ENCODE data around the gene NFIA. TPM values are rescaled to one million over a fixed set of nuclear protein-coding genes. Genes with fewer than 3 reads are reported as not detected.

The NFIA gene
- total and polyA plus RNA-seq, 10 of the 15 experiments (the other 5 are each of a cell fraction or from before 2014, with no cell fraction given) = 0.10 to 0.16 TPM; not detected in 8

DNA sequence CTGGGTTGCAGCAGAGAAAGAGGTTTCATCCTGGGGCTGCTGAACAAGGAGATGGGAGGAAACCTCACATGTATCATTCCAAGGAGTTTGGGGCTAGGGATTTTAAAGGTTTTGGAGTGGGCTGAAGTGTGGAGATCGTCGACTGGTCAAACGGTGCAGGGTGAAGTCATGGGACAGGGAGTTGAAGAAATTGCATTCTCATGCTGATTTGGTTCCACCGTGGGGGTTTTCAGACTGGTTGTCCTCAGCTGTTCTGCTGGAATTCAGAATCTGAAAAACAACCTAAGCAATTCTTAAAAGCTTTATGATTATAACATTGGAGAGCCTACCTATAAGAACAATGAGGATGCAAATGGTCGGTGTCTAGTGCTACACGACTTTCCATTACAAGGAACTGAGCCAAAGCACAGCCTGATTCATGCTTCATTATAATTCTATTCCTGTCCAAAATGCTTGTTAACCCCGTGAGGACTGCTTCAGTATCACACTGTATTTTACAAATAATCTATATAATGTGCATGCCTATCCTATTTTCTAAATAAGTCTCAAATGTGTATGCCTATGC is 399.9 kb downstream of the NFIA start (continued):
- TF ChIP-seq, protein P1, sequence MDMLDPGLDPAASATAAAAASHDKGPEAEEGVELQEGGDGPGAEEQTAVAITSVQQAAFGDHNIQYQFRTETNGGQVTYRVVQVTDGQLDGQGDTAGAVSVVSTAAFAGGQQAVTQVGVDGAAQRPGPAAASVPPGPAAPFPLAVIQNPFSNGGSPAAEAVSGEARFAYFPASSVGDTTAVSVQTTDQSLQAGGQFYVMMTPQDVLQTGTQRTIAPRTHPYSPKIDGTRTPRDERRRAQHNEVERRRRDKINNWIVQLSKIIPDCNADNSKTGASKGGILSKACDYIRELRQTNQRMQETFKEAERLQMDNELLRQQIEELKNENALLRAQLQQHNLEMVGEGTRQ (IDR thresholded peaks at IDR 0.05; ENCODE audit: borderline replicate concordance, low read depth, low read length) = no peak
- TF ChIP-seq MTA2 (IDR thresholded peaks at IDR 0.05; ENCODE audit: low read depth) (no peak), NRF1 (conservative IDR thresholded peaks at IDR 0.05; ENCODE audit: low read depth, low read length) (no peak), HCFC1 (IDR thresholded peaks at IDR 0.05; ENCODE audit: low read length) (no peak), POU2F2 (IDR thresholded peaks at IDR 0.05; ENCODE audit: borderline replicate concordance, low read depth, low read length) (no peak)

DNA sequence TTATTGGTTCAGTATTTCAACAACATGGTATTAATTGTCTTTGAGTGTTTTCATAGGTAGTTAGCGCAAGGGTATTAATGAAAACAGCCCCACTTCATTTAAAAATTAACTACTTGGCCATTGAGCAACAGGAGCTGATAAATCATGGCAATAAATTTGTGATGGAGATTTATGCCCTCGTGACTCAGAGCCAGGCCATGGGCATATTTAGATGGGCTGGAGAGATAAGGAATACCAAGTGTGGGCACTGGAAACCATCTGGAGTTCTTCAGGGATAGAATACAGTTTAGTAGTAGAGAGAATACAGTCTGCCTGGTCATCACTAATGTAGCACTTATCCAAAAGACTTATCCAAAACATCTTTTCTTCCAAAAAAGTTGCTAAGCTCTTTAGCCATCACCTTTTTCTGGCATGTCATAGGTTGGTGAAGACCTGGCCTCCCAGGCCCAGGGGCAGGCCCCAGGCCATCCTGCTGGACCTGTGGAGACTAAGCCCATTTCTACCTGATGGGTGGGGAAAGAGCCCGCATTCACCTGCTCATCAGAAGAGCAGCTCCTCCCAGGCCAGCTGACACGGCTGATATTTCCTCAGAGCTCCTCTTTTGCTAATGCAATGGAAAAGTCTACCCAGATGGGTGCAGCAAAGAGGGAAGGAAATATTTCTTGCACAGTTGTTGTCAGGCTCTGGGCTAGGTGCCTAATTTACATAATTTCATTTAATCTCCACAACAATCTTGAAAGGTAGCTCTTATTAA is 404.6 kb downstream of the NFIA start:
- ChIA-PET CTCF (interaction anchor here (1.8 kb wide), 1 partner anchor 9 kb away, joined by 5 read pairs; no protein-coding TSS in a partner anchor), RAD21 (ENCODE audit: unreplicated experiment) (no interaction called here), POLR2A (no interaction called here), SMC1A (ENCODE audit: uncharacterized antibody, unreplicated experiment) (interaction anchor here (0.8 kb wide), 1 partner anchor 9 kb away, joined by 3 read pairs; no protein-coding TSS in a partner anchor)
- no peak for ATAC-seq
- H3K36me3 ChIP-seq (ENCODE audit: control insufficient read depth in 2 of 2, insufficient read depth in 2 of 2, low read length in 1 of 2) = no peaks in the 10 kb centered on the region
- TF ChIP-seq HDGF (IDR thresholded peaks at IDR 0.05) = no peak
- TF ChIP-seq MYB (IDR thresholded peaks at IDR 0.05; ENCODE audit: borderline replicate concordance, low read depth, low read length) = no peak
- TF ChIP-seq ZNF384 (IDR thresholded peaks at IDR 0.05; ENCODE audit: borderline replicate concordance, low read depth, low read length) = no peak
- no peak for TF ChIP-seq IKZF1 (conservative IDR thresholded peaks at IDR 0.05)
- no peak for TF ChIP-seq DPF2 (IDR thresholded peaks at IDR 0.05)
- no peak for TF ChIP-seq NR2F1 (conservative IDR thresholded peaks at IDR 0.05)
- TF ChIP-seq RUNX3 (IDR thresholded peaks at IDR 0.05; ENCODE audit: low read length) = no peak
- no peak for TF ChIP-seq EGR1 (IDR thresholded peaks at IDR 0.05; ENCODE audit: borderline replicate concordance in 1 of 2, low read depth in 2 of 2, low read length in 2 of 2)
- no peak for TF ChIP-seq KAT2A (conservative IDR thresholded peaks at IDR 0.05; ENCODE audit: control insufficient read depth, low read depth, low read length)
- no peak for TF ChIP-seq RCOR1 (conservative IDR thresholded peaks at IDR 0.05; ENCODE audit: low read depth, low read length)
- no peak overlapping the region for H3K4me3 ChIP-seq
- no peak overlapping the region for H3K27ac ChIP-seq (ENCODE audit: control insufficient read depth, insufficient read depth)
- BruUV-seq (replicated peaks) = no TSS peak
- DNase-seq (ENCODE audit: low read depth, low spot score) = no peak
- intact Hi-C loops (cut with micrococcal nuclease; ENCODE audit: unreplicated experiment) = no loop called here
- no peak for FAIRE-seq
- H3K4me2 ChIP-seq (ENCODE audit: control insufficient read depth, insufficient read depth) = no peak overlapping the region
- H2AFZ ChIP-seq (ENCODE audit: control insufficient read depth, low read depth, low read length) = no peak overlapping the region
- 27% methylated on average over 4 of the region's 4 CpGs for WGBS (ENCODE audit: insufficient coverage, insufficient replicate concordance, low lambda C conversion rate, missing lambda C conversion rate)
- H3K4me1 ChIP-seq (ENCODE audit: control insufficient read depth, insufficient read depth, low read length) = no peaks in the 10 kb centered on the region
- H3K79me2 ChIP-seq (ENCODE audit: control insufficient read depth, insufficient read depth, low read length) = no peaks in the 10 kb centered on the region
- H3K9ac ChIP-seq (ENCODE audit: control insufficient read depth, insufficient read depth, low read length) = no peak overlapping the region
- in situ Hi-C loops (cut with MboI) = no loop called here
- H3K9me3 ChIP-seq (replicated peaks; ENCODE audit: control insufficient read depth, insufficient read depth, low read length) = no peaks in the 10 kb centered on the region
- no peaks in the 10 kb centered on the region for H3K27me3 ChIP-seq (replicated peaks in 1 of 2; ENCODE audit: control insufficient read depth in 2 of 2, insufficient read depth in 2 of 2, low read length in 1 of 2)
- no peaks in the 10 kb centered on the region for H4K20me1 ChIP-seq (ENCODE audit: control insufficient read depth, insufficient read depth)

Measured in GM12878 (cell line).